Nephron progenitor cell (in vitro differentiated cells): Measurements from ENCODE around the gene DDX39B.
"Not testable (repeated sequence)": the region's sequence is repeated elsewhere in the genome, so short reads cannot be mapped to it uniquely, and the experiment has no call there.

Experiments
- DNase-seq: peaks from one replicate; pipeline ENCODE4 v3.0.0; 2021
- H3K27ac Mint-ChIP-seq: 2 replicates; pipeline ENCODE4 v1.8.0; 2021; ENCODE audit warnings: mild to moderate bottlenecking, moderate library complexity, mixed read lengths
- H3K27me3 Mint-ChIP-seq: 2 replicates; pipeline ENCODE4 v1.8.0; 2021; ENCODE audit warnings: mild to moderate bottlenecking, low read depth, mixed read lengths; ENCODE audit not compliant: poor library complexity
- H3K36me3 Mint-ChIP-seq: 2 replicates; pipeline ENCODE4 v1.8.0; 2021; ENCODE audit warnings: low read depth, mixed read lengths
- H3K4me1 Mint-ChIP-seq: 2 replicates; pipeline ENCODE4 v1.8.0; 2021; ENCODE audit warnings: mixed read lengths
- H3K4me3 Mint-ChIP-seq: 2 replicates; pipeline ENCODE4 v1.8.0; 2021; ENCODE audit warnings: mild to moderate bottlenecking, moderate library complexity, mixed read lengths
- H3K9me3 Mint-ChIP-seq: 2 replicates; pipeline ENCODE4 v1.8.0; 2021; ENCODE audit warnings: mild to moderate bottlenecking, moderate library complexity, mixed read lengths
- CTCF ChIP-seq: fragments of 200-600 bp; sonication (generic); IDR thresholded peaks from 2 replicates; pipeline ENCODE4 v1.5.0; 2021; ENCODE audit warnings: antibody characterized with exemption

Gene DDX39B

GRCh38 chr6:31556307-31556706 lies 14.5 kb upstream of the DDX39B start:
- Mint-ChIP-seq H3K4me1 (peaks cover 19% of the 10 kb centered on the region), H3K36me3 (peaks cover 45% of the 10 kb centered on the region), H3K27me3 (no peaks in the 10 kb centered on the region), H3K9me3 (no peaks in the 10 kb centered on the region), H3K4me3 (no peak overlapping the region), H3K27ac (no peak overlapping the region)
- no peak for TF ChIP-seq CTCF
- no peak for DNase-seq

GRCh38 chr6:31551371-31551770 lies 9.6 kb upstream of the DDX39B start:
- Mint-ChIP-seq H3K27ac (peak overlapping the region; percentile 68), H3K36me3 (peaks cover 40% of the 10 kb centered on the region), H3K4me1 (peaks cover 26% of the 10 kb centered on the region)
- peak; percentile 30 for DNase-seq
- not testable (repeated sequence) for H3K4me3 Mint-ChIP-seq, H3K9me3 Mint-ChIP-seq, H3K27me3 Mint-ChIP-seq
- peak; percentile 35 for TF ChIP-seq CTCF

- peaks cover 34% of the 10 kb centered on the region for H3K36me3 Mint-ChIP-seq
- H3K4me3 Mint-ChIP-seq: peak overlapping the region; percentile 83
- H3K4me1 Mint-ChIP-seq: peaks cover 46% of the 10 kb centered on the region
- no peak for DNase-seq
- peaks cover 3% of the 10 kb centered on the region for H3K27me3 Mint-ChIP-seq
- TF ChIP-seq CTCF: no peak
- peak overlapping the region; percentile 78 for H3K27ac Mint-ChIP-seq
- H3K9me3 Mint-ChIP-seq: no peaks in the 10 kb centered on the region
These were observed 6.7 kb upstream of the DDX39B start for GRCh38 chr6:31548544-31548873.

- TF ChIP-seq CTCF: no peak
- Mint-ChIP-seq H3K27ac (peak overlapping the region; percentile 78), H3K4me1 (peaks cover 51% of the 10 kb centered on the region), H3K27me3 (peaks cover 3% of the 10 kb centered on the region), H3K9me3 (no peaks in the 10 kb centered on the region), H3K36me3 (peaks cover 30% of the 10 kb centered on the region), H3K4me3 (peak overlapping the region; percentile 83)
- peak; percentile 21 for DNase-seq
These were observed 6.1 kb upstream of the DDX39B start for GRCh38 chr6:31547727-31548543.

GRCh38 chr6:31546958-31547726 lies 5.3 kb upstream of the DDX39B start, which contains the start of gene NFKBIL1:
Gene NFKBIL1 (plus strand): TSS chr6:31547608. CDS start chr6:31547695, 87 bp downstream.
- Mint-ChIP-seq H3K27ac (peak within 1 kb of the TSS; percentile 78), H3K9me3 (no peaks in the 10 kb centered on the region), H3K36me3 (peaks cover 30% of the 10 kb centered on the region), H3K4me1 (peaks cover 58% of the 10 kb centered on the region), H3K4me3 (peak within 1 kb of the TSS; percentile 83), H3K27me3 (peaks cover 3% of the 10 kb centered on the region)
- no peak for TF ChIP-seq CTCF
- DNase-seq: peak; percentile 87
